ENCODE data around the gene CTNNAL1. TPM values are rescaled to one million over a fixed set of nuclear protein-coding genes. Genes with fewer than 3 reads are reported as not detected.

The CTNNAL1 gene
- total RNA-seq, 1 experiment from 2014 or later = 311 TPM

Other genes starting within 250 kb of the CTNNAL1 start
- not detected in 2 replicates for gene ACTL7B, start 157.5 kb downstream of the CTNNAL1 start, total RNA-seq (2014; rRNA removed; shearing (Covaris generic))
- gene ACTL7A, start 151.2 kb downstream of the CTNNAL1 start, total RNA-seq (2014; rRNA removed; shearing (Covaris generic)) = not detected in 2 replicates
- gene ELP1, start 79.4 kb downstream of the CTNNAL1 start, total RNA-seq (2014; rRNA removed; shearing (Covaris generic)) = 44.1 and 51.0 TPM in 2 replicates
- gene ABITRAM, start 79.1 kb downstream of the CTNNAL1 start, total RNA-seq (2014; rRNA removed; shearing (Covaris generic)) = 12.2 and 24.1 TPM in 2 replicates
- 42.7 and 43.9 TPM in 2 replicates for gene TMEM245, start 106.4 kb upstream of the CTNNAL1 start, total RNA-seq (2014; rRNA removed; shearing (Covaris generic))
- gene FRRS1L, start 153.8 kb upstream of the CTNNAL1 start, total RNA-seq (2014; rRNA removed; shearing (Covaris generic)) = 0.03 TPM in 1 of 2 replicates, not detected in the other

All from Daoy (cell line).